CD4-positive, alpha-beta T cell treated with Interleukin-15 for 4 hours (primary cell): ENCODE measurements around the gene PLPP6.
A peak's percentile ranks its signal among the peaks of the same experiment; 100 is the strongest.

ENCODE experiments used
- DNase-seq: peaks from one replicate; pipeline ENCODE4 v3.0.0-alpha.2; 2020; ENCODE audit warnings: low spot score

PLPP6 gene

DNA sequence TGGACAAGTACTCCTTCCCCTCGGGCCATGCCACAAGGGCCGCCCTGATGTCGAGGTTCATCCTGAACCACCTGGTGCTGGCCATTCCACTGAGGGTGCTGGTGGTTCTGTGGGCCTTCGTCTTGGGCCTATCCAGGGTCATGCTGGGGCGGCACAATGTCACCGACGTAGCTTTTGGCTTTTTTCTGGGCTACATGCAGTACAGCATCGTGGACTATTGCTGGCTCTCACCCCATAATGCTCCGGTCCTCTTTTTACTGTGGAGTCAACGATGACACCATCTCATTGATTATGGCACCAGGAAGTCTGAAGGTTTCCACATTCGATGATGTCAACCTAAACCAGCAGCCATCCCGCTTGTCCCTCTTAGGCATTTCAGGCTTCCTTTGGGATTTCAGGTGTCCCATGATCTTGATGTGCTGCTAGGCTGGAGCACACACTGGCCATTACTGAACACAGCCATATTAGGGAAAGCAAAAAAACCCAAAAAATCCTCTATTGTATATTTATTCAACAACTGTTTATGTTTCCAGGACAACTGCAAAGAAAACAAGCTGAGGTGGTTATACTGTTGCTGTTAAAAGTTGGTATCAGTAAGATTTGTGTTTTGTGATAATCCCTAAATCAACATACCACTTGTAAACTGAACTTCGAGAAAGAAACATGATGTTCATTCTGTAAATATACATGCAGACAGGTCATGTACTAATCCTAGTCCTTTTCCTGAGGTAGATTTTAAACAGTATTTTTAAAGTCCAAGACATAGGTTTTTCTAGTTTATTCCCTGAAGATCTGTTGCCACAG lies 1.1 kb downstream of the PLPP6 start:
- DNase-seq, result peak; percentile 30

DNA sequence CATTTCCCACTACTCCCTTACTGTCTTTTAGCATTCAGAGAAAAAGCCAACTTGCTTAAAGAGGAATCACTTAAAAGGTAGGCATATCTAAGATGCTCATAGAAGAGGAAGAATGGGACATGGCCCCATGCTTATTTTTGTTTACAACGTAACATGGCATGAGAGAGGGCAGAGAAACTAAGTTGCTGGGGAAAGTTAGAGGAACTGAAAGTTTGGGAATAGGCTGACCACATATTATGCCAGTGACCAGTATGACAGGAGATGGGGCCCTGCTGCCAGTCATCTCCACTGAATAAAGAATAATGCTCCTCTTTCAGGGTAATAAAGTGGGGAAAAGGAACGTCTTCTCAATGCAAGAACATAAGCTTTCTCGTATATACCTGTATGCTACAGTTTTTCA lies 1.9 kb downstream of the PLPP6 start:
- DNase-seq, result no peak

DNA sequence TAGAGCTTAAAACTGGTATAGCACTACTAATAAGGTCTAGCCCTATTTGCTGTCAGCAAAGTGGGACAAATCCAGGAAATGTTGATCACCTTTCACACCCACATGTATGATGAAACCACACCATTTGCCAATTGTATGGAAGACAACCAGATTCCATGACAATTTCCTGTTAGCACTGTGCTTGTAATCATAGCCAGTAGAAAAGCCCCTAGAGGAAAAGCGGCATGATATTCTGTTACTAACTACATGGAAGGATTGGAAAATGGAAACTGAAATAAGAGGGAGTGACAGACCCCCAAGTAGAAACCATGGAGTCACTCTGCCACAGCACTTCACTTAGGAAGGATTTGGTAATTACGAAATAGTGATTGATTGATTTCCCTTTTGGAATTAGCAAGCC lies 3.3 kb downstream of the PLPP6 start:
- no peak for DNase-seq

DNA sequence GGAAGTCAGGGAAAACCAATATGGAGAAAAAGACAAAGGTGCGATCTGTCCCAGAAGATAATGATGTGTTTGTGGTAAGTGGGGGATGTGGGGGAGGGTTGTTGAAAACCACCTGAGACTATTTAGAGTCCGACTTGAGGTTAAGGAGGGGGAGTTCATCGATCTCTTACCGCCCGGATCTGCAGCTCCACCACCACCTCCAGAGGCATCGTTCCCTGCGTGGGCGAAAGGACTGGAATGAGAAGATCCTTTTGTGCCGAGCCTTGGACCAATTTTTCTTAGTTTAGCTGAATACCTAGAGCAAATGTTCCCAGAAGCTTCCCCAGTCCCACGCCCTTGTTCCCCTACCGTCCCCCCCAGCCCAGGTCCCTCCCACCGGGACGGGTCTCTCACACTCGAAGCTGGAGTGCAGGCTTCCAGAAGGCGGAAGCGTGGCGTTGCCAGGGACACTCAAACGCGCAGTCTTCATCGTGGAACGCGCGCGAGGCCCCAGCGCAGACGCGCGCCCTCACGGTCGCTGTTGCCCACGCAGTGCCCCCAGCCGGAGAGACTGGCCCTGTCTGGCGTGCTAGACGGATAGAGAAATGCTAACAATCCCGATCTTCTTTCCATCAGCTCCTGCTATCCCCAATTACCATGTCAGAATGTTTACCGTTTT lies 4.1 kb downstream of the PLPP6 start, which contains the start of gene SPATA6L:
Gene SPATA6L (minus strand): TSS at position 439 of the 658 bp plus-strand sequence. CDS start 230 bp downstream, at position 209.
- DNase-seq, result peak; percentile 29

DNA sequence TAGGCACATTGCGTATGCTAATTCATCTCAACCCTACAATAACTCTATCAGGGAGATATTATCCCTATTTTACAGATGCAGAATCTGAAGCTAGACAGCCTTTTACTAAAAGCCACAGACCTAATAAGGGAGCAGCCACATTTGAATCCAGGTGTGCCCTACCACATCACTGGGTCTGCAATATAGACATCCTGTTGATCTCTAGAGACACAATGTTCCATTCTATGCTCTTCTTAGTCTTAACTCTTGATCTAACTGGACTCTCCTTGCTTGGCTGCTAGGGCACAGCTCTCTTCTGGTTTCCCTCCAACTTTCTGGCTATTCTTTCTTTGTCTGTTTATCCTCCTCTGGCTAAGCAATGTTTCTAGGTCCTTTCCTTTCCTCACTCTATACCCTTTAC lies 5.6 kb downstream of the PLPP6 start:
- no peak for DNase-seq

DNA sequence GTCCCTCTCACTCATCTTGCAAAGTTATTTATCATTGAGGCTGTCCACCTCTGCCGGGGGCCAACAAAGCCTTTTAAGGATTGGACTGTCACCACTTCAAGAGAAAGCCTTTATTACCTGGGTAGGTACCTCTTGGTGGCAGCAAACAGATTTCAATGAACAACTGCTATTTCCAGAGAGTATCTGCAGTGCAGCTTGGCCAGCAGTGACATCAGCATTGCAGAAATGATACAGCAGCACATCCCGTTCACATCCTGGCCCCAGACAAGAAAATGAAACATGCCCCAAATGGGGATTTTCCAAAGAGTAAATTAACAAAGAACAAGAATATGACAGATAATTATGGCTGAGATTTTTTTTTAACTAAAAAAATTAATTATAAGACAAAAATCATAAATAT lies 6.5 kb downstream of the PLPP6 start:
- DNase-seq, result no peak

DNA sequence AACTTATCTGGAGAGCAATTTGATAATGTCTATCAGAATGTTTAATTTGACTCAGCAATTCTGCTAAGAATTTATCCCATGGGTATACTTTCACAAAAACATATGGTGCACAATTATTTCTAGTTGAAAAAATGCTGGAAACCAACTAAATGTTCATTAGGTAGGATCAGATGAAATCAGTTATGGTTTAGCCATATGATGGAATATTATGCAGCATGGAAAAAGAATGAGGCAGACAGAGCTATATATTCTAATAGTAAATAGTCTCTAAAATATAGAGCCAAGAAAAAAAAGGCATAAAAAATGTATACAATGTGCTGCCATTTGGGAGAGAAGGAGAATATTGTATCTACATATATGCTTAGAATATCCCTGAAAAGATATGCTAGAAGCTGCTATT lies 7.8 kb downstream of the PLPP6 start:
- no peak for DNase-seq

DNA sequence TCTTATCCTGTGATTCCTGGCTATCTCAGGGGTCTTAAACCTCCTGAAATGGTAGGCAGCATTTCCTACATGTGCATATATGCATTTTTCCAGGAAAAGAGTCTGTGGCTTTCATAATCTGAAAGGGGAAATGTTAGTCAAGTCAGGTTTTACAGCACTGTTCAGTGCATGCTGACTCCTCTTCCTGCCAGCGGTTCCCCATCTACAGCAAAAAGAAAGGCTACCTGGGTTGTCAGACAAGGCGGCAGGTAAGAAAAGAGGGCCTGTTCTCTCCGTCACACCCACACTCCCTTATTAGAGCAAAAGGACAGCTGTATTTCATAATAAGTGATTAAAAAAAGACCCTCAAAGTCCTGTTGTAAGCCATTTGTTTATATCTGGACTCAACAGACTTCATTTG lies 8.5 kb downstream of the PLPP6 start:
- DNase-seq, result no peak

DNA sequence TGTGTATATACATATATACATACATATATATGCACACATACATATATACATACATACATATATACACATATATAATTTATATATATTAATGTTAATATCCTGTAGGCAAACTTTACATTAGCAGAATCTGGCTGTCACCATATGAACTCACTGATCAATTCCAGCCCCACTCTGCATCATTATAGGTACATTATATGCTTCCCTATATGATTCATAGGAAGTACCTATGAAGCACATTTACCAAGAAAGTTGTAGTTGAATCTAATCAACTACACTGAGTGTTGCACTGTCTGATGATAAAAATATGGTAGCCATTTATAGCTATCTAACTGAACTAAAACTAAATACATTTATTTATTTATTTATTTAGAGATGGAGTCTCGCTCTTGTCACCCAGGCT lies 9.6 kb downstream of the PLPP6 start:
- DNase-seq, result no peak

DNA sequence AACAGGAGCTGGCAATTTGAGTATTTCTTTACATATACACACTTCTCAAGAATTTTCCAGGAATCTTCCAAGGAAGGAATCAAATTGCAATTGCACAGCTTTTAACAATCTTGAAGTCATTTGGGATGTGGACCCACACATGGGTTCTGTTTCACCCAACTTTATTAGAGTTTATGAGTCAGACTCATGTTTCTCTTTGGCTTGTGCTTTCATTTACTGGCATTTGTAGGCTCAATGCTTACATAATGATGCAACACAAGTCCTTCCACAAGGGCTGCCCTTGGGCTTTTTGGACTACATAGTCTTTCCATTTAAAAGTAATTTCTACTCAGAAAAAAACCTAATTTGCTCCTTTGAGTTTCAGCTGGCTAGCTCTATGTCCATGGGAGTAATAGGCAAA lies 12.7 kb downstream of the PLPP6 start:
- DNase-seq, result no peak

DNA sequence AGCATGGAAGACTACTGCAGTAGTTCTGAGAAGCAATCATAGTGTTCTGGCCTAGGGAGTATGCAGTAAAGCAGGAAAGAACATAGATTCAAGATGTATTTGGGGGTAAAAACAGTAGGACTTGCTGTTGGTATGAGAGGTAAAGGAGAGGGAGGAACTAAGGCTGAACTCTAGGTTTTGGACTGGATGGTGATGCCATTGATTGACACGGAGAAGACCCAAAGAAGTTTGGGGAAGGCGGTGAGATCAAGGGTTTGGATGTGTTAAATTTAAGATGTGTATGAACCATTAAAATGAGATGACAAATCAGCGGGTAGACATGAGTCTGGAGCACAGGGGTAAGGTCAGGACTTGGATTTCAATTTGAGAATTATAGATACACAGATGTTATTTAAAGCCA lies 15.3 kb downstream of the PLPP6 start:
- DNase-seq, result no peak

DNA sequence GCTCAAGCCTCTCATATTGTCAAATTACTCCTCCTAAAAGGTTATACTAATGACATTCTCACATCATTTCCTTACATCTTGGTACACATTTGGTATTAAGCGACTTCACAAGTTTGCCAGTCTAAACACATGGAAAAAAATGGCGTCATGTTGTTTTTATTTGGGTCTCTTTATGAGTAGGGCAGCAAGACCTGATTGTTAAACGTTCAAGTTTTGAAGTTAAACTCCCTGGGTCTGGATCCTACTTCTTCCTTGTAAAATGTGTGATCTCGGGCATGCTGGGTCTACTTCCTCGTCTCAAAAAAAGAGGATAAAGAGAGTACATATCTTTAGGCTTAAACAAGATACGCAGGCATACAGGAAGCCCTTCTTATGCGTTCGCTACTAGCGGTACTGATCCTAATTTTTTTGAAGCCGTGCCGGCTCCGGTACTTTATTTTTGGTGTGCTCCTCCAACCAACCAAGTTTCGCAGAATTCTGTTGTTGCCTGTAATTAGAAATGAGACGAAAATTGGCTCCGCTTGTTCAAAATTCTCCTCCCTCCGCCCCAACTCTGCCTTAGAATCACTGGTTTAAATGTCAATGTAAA lies 16.7 kb downstream of the PLPP6 start:
- DNase-seq, result peak; percentile 30

DNA sequence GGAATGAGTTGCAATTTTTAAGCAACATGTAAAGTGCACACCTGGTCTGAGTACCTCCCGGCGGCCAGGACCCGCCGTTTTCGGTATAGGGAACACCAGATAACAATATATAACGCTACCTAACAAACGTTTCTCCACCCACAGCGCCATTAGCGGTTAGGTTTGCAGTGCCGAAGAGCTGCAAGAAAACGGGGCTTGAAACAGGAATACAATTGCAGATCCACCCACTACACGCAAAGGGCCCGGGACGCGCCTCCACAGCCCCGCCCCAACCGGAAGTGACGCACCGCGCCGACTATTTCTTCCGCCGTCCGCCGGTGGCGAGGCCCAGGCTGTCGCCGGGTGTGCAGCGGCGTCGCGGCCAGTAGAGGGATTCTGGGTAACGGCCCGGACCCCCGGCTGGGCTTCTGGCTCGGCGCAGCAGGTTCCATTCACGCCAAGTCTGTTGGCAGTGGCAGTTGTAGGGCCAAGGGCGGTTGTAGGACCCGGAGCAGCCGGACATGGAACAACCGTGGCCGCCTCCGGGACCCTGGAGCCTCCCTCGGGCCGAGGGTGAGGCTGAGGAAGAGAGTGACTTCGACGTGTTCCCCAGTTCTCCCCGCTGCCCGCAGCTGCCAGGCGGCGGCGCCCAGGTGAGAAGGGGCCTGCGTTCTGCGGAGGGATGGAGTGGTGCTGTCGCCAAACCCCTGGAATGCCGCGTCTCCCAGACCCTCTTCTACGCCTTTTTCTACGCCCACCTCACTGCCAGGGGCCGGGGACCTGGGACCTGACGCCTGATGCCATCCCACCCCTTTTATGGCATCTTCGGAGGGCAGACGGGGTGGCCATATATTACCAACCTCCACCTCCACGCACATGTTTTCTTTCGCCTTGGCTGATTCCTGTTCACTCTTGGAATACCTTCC lies 17.4 kb downstream of the PLPP6 start, which contains the start of gene CDC37L1:
Gene CDC37L1 (plus strand): TSS at position 302 of the 905 bp plus-strand sequence. CDS start 199 bp downstream, at position 501.
- peak; percentile 98 for DNase-seq

DNA sequence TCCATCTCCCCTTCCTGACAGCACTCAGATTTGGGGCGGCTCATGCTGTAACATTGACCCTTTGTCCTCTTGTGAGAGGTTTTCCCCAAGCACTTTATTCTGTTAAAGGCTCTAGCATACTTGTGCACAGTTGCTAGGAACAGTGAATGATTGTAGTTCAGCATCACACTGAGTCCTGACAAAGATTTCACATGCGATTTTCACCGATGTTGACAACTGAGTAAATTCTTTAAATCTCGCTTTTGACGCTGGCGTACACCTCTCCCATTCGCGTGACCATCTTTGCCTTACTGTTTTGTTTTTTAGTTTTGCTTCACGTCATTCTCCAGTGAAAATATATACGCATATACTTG lies 18.1 kb downstream of the PLPP6 start:
- no peak for DNase-seq

DNA sequence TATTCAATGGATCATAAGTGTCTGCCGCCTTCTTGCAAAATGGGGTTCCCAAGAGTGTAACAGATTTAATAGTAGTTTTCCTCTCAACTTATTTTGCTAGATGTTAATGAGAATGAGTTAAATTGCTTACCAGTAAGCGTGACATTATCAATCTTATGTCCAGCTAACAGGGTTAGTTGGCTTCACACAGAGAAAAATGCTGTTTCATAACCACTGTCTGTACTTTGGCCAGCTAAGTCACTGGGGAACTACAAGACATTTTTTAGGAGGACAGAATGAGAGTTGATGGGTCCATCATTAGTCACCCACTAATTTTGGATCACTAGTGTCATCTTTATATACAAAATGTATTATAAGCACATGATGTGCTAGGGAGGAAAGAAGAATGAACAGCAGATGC lies 18.7 kb downstream of the PLPP6 start:
- DNase-seq, result no peak

DNA sequence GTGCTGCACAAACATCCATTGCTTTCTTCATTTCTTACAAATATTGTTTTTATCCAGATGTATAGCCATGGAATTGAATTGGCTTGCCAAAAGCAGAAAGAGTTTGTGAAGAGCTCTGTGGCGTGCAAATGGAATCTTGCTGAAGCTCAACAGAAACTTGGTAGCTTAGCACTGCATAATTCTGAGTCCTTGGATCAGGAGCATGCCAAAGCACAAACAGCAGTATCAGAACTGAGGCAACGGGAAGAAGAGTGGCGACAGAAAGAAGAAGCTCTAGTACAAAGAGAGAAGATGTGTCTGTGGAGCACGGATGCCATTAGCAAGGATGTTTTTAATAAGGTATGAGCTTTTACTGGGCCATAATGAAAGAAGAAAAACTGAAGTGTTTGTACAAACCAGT lies 22.7 kb downstream of the PLPP6 start:
- no peak for DNase-seq

DNA sequence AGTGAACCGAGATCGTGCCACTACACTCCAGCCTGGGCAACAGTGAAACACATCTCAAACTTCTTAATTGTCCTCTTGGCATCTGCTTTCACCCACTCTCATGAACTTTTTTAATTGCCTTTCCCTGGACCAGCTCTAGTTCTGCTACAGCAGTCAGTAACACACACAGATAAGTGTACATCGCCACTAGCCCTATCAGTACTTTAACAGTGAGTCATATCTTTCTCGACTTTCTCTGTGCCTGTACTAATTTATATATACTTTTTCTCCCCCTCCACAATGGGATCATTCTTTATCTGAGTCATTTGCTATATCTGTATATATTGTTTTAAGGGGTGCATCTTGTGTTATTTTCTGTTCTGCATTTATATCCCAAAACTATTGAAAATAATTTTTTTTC lies 24.0 kb downstream of the PLPP6 start:
- no peak for DNase-seq

DNA sequence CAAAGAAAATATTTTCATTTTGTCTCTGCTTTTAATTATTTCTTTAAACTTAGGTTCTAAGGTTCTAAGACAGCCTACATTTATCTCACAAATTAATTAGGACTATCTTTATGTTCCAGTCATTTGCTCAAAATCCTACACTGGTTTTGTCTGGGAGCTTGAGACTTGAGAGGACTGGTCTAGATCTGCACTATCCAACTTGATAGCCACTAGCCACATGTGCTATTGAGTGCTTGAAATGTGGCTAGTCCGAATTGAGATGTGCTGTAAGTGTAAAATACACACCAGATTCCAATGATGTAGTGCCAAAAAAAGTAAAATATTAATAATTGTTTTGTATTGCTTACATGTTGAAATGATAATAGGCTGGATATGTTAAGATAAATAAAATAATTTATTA lies 24.5 kb downstream of the PLPP6 start:
- DNase-seq, result no peak

DNA sequence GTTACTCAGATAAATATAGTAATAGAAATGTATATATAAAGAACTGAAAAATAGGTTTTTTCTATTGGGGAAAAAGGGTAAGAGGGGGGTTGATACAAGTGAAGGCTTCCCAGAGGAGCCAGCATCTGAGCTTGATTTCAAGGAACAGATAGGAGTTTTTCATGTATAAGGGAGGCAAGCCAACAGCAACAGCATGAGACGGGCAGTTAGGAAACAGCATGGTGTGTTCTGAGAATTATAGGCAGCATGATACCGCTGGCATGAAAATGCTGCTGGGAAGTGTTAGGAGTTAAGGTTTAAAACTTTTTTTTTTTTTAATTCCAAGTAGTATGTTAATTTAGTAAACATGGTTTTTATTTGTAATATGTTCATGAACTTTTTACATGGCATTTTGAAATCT lies 26.9 kb downstream of the PLPP6 start:
- DNase-seq, result no peak

DNA sequence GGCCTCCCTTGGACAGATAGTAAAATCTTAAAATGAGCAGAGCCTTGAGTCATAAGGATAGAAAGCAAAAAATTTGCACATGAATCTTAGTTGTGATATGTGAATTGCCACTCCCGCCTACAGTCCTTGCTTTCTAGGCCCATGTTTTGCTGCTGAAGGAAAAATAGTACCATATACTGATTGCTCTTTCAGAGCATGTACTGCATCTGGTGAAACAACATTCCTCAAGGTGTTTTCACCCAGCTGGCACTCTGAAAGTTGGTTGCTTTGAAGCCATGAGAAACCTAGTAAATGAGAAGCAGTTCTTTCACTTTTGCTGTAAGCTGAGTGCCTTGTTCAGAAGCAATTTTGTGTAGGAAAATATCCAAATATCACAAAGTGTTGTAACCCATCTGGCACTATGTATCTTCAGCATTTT lies 27.6 kb downstream of the PLPP6 start:
- no peak for DNase-seq

DNA sequence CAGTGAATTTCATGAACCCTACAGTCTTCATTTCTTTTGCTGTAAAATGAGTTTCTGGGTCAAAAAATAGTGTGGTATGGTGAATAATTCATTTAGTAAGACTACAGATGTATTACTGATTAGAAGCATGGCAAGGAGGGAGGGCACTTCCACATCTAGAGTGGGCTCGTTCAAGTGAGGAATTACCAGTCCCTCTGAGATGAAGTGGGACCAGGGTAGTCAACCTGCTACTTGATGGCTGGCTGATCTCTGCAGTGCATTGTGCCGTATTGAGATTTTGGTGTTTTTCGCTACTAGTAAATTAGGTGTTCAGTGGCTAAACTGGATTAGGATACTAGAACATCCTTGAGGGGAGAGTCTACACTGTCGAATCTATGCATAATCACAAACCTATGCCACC lies 28.1 kb downstream of the PLPP6 start:
- DNase-seq, result no peak

DNA sequence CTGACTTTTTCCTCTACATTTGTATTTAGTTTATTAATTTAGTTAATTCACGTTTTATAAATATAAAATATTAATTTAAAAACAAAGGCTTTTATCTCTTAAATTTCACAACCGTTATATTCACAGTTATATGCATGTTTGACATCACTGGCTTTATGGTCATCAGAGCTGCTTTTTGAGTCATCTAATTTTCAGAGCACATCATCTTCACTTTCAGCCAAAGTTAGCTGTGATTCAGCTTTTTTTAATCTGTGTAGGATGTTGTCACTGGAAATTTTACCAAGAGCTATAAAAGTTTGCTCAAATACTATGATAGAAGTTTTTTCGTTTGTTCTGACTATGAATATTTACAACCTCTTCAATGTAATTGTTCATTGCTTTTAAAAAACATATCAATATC lies 29.7 kb downstream of the PLPP6 start:
- DNase-seq, result no peak
